NCI-H146 treated with DMSO at 0.1 percent for 48 hours (cell line): ENCODE measurements around the gene RAB28.
A peak's percentile ranks its signal among the peaks of the same experiment; 100 is the strongest.

Experiments used
- DNase-seq: peaks from one replicate; lab custom pipeline; 2025; ENCODE audit not compliant: unreplicated experiment; lab: John Stamatoyannopoulos, UW

The RAB28 gene

GRCh38 chr4:13384055-13384454 is 100.1 kb downstream of the RAB28 start:
- no peak for DNase-seq

DNA sequence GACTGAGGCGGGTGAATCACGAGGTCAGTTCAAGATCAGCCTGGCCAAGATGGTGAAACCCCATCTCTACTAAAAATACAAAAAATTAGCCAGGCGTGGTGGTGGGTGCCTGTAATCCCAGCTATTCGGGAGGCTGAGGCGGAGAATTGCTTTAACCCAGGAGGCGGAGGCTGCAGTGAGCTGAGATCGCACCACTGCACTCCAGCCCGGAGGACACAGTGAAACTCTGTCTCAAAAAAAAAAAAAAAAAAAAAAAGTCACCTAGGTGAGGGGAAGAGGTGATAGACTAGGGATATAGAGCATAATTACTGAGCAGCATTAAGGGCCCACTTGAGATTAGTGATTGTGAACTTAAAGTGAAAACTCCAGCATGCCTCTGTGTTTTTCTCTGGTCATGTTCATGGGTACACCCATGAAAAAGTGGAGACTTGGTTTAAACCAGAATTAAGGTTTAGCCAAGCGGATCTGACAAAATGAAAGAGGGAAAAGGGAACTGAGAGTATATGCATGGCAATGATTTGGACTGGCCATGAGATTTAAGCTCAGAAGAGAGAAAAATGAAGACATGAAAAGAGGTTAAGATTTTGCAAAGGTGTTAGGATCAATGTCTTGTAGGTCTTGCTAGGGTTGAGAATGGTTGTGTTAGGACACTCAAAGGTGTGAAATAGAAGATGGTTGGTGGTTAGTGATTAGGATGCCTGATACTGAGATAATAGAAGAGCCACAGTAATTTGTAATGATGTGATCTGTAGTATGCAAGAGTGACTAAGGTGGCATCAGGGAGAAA is 105.0 kb downstream of the RAB28 start:
- no peak for DNase-seq

- no peak for DNase-seq
These were observed 113.1 kb downstream of the RAB28 start for GRCh38 chr4:13371048-13371447.

DNA sequence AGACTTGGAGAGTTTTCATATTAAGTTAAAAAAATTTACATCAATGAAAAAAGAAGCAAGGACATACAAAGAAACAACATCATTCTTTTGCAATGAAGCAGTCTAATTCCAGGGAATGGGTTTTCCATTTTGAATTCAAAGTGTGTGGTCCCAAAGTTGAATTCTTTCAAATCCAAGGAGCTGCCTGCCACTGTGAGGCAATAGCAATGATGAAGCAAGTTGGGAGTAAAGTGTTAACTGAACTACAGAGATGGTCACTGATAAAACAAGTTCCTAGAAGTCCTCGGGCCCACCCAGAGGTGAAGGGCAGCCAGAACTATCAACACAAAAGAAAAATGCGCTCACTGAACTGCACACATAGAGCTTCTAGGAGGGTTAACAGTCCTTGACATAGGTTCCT is 115.9 kb downstream of the RAB28 start:
- no peak for DNase-seq

DNA sequence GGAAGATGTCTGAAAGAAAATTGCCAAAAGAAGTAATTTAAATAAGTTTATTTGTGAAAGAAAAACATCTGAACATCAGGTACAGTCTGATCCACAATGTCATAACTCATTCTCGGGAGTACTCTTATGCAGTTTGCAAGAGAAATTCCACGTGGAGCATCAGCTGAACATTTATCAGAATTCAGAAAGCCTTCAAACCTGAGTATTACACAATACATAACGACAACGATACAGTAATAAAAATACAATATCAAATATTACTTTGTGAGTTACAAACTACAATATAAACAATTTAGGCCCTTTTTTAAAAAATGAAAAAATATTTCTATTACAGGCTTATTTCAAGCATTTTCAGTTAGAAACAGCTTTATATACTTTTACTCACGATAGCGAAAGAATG is 116.4 kb downstream of the RAB28 start:
- DNase-seq, result no peak

DNA sequence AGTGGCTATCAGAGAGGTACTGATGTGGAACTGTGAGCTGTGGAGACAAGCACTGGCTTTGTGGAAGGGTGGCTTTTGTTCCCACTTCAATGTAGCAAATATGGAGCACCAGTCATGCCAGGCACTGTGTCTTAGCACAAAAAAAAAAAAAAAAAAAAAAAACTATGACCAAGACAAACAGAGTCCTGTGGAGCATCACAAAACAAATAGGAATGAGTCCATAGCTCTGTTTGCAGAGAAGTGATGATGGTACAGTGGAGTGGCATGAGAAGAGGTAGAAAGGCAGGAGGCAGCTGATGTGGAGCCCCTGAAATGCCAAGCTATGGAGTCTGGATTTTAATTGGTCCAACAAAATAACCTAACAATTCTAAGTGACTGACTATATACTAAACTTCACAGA is 116.9 kb downstream of the RAB28 start:
- peak; percentile 42 for DNase-seq

GRCh38 chr4:13365195-13365594 is 118.9 kb downstream of the RAB28 start:
- DNase-seq, result no peak

GRCh38 chr4:13364653-13365052 is 119.5 kb downstream of the RAB28 start:
- DNase-seq, result no peak

DNA sequence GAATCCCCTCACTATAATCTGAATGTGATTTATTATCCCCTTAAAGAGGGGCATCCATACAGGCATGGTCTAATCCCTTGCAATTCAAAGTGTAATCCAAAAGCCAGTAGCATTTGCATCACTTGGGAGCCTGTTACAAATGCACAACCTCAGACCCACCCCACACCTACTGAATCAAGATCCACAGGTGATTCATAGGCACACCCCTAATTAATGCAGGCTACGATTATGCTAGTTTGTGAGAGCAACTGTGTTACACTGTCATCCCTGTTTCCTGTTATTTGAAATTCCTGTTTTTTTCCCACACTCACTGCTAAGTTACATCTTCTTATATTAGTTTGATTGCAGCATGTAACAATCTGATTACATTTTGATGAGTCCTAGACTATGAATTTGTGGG is 120.0 kb downstream of the RAB28 start:
- DNase-seq, result no peak

DNA sequence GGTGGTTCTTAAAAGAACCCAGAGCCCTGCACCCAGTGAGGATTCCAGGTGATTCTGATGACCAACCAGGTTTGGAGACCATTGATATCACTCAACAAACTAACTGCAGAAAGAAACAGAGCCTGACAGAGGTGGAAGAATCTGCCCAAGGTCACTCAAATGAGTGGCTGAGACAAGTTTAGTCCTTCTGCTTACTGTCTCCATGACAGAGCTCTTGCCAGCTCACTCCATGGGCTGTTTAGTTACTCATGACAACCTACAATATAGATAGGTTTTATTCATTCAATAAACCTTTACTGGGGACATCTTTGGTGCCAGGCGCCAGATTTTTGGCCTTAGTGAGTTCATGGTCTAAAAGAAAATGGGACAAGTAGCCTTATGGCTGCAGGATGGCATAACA is 124.3 kb downstream of the RAB28 start:
- DNase-seq, result no peak

GRCh38 chr4:13355111-13355880 is 128.8 kb downstream of the RAB28 start:
- DNase-seq, result no peak

GRCh38 chr4:13349096-13349495 is 135.0 kb downstream of the RAB28 start:
- no peak for DNase-seq

DNA sequence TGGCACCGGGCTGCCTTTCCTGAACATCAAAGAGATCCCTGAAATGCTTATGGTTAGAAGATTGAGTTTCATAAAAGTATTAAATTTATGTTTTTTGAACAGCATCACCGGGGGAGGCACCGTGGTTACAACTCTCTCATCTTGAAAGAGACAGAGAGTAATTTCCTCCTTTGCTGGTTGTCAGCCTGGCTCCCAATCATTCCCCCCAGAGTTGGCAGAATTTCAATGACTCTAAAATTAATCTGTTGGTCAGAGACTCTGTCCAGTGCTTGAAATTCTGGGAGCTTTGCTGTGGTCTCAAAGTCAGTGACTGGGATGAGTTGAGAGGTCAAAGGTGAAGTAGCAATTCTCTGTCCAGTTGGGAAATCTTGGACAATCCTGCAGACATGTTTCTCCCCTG is 135.9 kb downstream of the RAB28 start:
- no peak for DNase-seq

DNA sequence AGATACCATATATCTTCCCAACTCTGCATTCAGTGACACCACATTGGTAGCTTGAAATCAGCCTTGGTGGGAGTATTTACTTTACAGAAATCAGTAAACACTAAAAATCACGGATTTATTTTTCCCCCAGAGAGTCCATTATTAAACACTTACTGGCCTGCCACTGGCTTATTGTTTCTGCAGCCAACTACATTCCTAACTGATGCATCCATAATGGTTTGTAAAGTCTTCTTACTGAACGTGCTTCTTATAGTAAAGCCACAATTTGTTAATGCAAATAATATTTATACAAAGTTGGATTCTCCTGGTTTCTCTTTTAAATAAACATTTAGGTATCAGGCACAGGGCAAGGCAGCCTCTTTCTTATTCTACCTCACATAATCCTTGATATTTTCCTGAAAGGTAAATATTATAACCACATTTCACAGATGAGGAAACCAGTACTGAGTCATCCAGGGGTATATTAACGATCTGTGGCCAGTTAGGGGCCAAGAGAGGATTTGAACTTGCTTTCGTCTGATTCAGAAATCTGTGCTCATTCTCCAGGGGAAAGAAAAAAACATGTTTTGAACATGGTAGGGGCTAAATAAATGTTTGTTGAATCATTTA is 136.5 kb downstream of the RAB28 start:
- no peak for DNase-seq

- DNase-seq, result no peak
These were observed 139.9 kb downstream of the RAB28 start for GRCh38 chr4:13344216-13344615.

DNA sequence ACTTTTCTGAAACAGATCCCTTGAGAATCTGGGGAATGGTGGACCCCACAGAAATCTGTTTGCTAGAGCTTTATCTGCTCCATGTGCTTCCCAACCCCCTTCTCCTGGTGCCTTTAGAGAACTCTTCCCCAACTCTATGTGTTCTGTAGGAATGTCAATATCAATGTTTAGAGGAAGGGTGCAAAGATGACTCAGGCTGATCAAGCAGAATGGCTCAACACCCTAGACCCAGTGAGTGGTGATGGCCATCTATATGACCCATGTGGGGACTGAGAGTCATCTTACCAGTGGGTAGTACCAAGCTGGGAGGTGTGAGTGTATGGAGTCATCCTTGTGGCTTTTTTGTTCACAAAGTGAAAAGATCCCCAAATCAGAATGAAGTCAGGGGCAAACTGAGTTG is 143.5 kb downstream of the RAB28 start:
- DNase-seq, result no peak

GRCh38 chr4:13331827-13332226 is 152.3 kb downstream of the RAB28 start:
- no peak for DNase-seq

- DNase-seq, result no peak
These were observed 154.2 kb downstream of the RAB28 start for GRCh38 chr4:13329963-13330362.

DNA sequence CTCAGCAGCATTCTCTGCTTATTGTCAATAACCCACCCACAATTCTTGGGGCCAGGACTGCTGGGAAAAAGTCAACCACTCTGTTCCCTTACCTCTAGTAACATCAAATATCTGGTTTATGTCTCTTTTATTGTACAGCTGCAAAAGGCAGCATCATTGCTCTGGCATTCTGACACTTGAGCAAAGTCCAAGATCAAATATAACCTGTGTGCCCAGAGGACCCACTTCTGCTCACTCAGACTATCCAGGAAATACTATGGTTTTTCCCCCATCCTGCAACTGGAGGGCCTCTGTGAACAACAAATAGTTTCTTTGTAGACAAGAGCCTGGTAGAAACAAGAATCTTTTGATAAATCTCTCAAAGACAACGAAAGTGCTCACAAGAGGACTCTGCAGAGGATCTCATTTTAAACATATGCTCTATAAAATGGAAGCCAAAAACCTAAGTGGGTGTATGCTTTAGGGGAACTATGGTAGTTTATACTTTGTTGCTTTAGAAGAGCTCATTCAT is 154.7 kb downstream of the RAB28 start:
- no peak for DNase-seq

DNA sequence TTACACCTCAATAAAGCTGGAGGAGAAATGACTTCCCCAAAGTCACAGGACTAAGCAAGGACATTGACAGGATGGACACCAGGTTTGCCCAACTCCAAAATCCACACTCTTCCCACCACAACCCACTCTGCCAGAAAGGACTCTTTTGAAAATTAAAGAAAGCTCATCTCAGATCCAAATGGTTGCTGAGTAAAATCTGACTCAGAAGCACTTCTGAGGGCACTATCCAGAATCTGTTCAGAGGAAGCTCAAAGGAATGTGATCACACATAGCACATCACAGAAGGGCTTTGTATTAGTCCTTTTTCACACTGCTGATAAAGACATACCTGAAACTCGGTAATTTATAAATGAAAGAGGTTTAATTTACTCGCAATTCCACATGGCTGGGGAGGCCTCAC is 155.5 kb downstream of the RAB28 start:
- no peak for DNase-seq

DNA sequence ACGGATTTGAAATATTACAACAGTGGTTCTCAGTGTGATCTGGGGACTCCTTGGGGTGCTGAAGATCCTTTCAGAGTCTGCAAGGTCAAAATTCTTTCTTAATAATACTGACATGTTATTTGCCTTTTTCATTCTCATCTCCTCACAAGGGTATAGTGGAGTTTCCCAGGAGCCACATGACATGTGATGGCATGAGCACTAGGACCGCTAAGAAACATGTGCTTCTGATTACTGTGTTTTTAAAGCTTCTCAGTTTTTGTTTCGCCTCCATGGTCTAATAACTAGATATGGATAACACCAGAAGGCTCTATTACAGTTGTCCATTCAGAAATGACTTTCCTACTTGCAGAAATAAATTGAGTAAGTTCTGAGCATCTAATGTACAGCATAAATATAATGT is 156.1 kb downstream of the RAB28 start:
- no peak for DNase-seq

DNA sequence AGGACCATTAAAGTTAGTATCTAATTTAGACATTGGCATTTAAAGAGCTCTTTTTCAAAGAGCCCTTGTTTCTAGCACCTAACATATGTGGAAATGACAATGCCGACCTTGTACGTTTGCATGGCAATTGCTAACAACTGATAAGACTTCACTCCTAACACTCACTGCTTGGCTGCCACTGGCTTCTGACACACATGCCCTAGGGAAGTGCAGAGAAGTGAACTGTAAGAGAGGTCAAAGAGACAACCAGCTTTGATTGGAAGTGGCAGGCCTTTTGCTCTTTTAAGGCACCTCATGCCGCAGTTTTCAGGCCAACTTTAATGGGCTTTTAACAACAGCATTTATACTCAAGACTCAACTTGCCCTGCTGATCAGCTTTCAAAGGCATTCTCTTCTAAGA is 158.4 kb downstream of the RAB28 start:
- no peak for DNase-seq
